NCI-H446 (cell line): ENCODE results near the gene CDRT4.

Source experiments
- DNase-seq, 2 experiments: peaks; one replicate each; lab custom pipeline; 2025; lab: John Stamatoyannopoulos, UW

CDRT4 gene

GRCh38 chr17:15431766-15432165 is 35.7 kb downstream of the CDRT4 start:
- no peak for DNase-seq

- no peak for DNase-seq
These were observed 36.2 kb downstream of the CDRT4 start for GRCh38 chr17:15431196-15431595.

DNA sequence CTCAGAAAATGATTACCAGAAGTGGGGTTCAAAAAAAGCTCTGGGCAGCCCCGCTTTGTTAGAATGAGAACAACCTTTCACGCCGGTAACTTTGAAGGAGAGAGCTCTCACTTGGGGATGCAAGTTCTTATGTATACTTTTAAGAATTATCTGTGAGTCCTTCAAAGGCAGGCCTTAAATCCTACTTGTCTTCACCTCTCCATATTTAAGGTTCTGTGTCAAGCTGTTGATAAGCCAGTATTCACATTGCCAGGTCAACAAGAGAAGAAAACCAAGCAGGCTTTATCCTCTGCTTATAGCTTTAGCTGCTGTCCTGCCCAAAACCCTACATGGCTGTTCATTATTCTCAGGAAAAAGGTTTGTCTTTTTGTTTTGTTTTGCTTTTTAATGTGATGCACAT is 42.9 kb downstream of the CDRT4 start:
- no peak for DNase-seq

- no peak for DNase-seq
These were observed 44.9 kb downstream of the CDRT4 start for GRCh38 chr17:15422392-15422965.

DNA sequence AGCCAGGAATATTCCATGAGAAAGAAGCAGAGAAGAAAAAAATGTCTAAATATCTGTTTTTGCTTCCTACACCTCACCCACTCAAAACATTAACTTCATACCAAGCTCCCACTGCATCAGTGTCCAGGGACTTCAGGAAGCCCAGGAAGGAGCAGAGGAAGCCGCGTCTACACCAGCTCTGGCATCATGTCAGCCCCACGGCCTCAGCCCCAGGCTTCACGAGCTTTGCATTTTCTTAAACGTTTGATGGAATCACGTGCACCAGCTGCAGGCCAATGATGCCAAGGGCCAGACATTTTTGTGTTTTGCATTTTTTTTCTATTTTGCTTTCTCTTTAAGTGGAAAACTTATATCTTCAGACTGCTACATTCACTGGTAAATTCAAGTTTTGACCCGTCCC is 48.6 kb downstream of the CDRT4 start:
- no peak for DNase-seq

GRCh38 chr17:15414532-15415306 is 52.7 kb downstream of the CDRT4 start:
- DNase-seq: no peak

DNA sequence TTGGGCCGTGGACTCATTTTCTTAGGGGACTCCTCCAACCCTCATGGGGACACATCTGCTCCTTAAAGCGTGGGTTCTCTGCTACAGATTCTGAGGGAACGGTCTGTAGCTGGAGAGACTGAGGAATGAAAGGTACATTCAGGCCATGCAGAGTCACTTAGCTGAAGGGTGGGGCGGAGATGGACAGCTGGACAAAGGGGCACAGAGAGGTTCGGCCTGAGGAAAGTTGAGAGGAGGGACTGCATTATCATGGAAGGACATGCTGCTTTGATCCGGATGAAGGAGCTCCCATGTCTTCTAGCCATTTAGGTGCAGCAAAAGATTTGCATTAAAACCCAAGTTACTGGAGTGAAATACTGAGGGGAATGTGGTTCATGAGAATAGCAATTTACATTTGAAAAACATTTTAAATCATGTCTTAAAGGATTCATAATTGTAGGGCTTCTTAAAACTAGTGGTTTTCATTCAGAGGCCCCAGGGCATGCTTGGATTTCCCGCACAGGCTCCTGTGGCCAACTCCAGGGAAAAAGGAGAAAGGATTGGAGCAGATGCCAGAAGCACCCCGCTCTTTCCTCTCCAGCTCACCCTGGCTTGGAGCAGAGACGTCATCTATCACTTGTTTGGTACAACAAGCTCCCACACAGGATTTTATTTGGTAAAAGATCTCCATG is 54.2 kb downstream of the CDRT4 start:
- DNase-seq: no peak

- DNase-seq: no peak
These were observed 54.8 kb downstream of the CDRT4 start for GRCh38 chr17:15412606-15413005.

GRCh38 chr17:15411384-15412198 is 55.8 kb downstream of the CDRT4 start:
- DNase-seq: no peak

DNA sequence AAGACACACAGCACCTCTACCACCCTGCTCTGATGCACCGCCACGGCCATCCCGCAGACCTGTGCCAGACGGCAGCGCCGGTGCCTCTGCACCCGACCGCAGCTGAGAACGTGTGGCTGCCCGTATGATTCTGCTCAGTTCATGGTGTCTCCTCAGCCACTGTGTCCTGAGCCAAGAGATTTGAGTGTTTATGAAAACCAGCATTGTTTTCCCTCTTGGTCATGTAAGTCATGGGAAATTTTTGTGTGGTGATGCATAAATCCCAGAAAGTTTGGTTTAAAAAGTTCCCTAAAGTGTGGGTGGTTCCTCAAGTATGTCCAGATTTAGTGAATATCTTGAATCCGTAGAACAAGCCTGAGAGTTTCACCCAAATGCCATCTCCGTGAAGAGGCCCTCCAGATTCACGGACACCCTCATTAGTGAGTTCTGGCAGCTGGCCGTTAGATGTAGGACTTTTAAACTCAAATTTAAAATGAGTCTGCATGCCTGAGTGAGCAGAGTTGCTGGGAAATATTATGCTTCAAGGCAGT is 57.6 kb downstream of the CDRT4 start:
- DNase-seq: no peak

DNA sequence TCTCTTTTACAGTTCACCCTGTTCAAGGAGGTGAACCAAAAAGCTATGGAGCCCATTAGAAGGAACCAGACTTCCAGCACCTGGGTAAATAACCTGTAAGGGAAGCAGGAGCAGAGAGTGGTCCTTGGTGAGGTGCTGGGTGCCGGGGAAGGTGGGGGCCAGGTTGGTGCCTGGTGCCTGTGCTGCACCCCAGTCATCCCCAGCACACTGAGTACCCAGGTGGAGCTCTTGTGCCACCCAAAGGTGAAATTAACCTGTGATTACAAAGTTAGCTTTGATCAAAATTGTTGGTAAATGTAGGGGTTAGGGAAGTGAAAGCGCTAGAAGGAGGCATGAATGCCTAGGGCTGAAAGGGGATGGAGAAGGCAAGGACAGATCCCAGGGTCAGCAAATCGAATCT is 58.6 kb downstream of the CDRT4 start:
- no peak for DNase-seq

DNA sequence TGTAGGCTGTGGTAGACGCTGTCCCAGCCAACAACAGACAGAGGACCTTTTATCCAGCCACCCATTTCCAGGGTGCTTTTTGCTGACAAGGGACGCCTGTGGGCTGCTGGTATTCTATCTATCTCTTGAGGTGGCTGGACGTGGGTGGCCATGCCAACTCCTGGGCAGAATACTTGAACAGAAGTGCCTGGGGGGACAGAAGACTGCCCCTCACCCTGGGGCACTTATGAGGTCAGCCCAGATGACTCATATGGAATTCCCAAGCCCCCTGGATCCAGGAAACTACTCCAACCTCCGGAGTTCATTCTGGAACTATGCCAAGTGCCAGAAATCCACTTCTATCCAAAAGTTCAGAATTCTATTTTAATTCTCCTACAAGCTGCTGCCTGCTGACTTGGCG is 61.3 kb downstream of the CDRT4 start:
- DNase-seq: no peak

DNA sequence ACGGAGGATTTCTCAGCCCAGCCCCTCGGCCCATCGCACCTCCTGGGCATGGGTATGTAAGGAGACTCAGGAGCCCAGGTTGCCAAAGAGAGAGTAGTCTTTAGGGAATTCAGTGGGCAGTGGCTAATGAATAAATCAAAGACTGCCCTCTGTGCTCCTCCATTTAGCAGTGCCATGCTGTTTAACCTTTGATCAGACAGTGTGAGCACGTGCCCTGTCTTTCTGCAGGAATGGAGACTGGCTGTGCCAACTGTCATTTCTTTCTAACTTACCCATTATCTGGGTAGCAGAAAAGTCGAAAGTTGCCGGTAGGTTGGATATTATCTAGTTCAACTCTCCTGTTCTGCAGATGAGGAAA is 62.4 kb downstream of the CDRT4 start:
- DNase-seq: no peak

- no peak for DNase-seq
These were observed 63.0 kb downstream of the CDRT4 start for GRCh38 chr17:15404106-15405057.

DNA sequence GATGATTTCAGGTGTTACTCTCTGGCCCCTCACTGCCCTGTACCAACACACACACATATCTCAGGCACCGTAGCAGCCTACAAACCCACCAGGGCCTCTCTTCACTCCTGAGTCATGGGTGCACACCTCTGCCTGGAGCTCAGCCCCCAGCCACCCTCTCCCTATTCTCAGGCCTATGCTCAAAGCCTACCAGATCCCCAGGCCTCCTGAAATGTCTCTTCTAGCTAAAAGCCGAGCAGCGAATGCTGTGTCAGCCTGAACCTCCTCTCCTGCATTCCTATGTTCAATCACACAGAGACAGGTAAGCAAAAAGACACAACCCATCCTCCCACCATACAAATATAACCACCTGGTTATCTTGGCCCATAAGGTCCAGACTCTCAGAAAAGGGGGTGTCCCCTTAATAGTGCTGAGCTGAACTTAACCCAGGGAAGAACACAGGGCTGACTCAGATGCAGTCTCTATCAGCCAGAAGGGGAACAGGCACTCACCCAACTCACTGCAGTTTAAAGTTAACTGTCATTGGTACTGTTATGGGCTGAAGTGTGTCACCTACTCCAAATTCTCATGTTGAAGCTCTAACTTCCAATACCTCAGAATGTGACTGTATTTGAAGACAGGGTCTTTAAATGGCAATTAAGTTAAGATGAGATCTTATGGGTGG is 64.0 kb downstream of the CDRT4 start:
- no peak for DNase-seq

- no peak for DNase-seq
These were observed 68.0 kb downstream of the CDRT4 start for GRCh38 chr17:15399443-15399842.

DNA sequence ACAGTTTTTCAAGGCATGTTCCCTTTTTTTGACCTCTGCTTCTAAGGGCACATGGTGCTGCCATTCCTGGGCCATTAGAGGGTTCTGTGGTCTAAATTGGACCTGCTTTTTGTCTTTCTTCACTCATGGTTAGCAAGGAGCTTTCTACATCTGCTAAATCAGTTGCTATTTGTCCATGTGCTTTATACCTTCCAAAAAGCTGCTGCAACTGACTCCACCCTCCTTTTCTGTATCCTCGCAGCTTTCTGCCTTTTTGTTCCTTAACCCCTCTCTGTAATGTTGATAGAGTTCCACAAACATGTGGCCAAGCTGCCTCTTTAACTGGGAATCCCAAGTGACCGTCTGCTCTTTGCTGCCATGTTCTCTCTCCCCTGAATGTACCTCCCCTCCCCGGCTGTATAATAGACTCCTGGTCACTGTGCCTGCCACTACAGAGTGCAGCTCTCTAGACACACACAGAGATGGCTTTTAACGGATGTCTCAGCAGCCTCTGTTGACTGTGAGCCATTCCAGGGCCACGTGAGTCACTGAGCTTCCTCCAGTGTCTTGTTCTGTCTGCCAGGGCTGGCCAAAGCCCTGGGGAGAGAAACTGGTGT is 68.6 kb downstream of the CDRT4 start:
- DNase-seq: no peak

DNA sequence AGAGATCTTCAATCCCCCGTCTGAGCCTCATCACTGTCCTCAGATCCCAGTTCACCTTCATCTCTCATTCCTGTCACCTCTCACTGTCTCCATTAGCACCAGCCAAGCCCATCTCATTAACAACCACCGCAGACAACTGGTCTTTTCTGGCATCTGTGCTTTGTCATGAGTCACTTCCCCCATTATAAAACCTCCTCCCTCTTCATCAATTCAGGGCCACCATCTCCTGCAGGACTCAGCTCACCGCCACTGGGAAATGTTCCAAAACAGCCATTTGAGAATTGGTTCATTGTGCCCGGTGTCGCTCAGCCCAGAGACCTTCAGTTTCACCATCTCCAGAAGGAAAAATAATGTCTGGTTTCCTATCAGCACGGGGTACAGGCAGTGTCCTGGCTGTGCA is 69.1 kb downstream of the CDRT4 start:
- DNase-seq: no peak

GRCh38 chr17:15397620-15398019 is 69.8 kb downstream of the CDRT4 start:
- DNase-seq: no peak

GRCh38 chr17:15395091-15395490 is 72.3 kb downstream of the CDRT4 start:
- no peak for DNase-seq
